Measurements from ENCODE around the gene PCDHA12.

- TF ChIP-seq CTCF (IDR thresholded peaks at IDR 0.05) (no peak), ZFX (IDR thresholded peaks at IDR 0.05; ENCODE audit: borderline replicate concordance) (no peak)
Observed at GRCh38 chr5:140883373-140883772, 8.3 kb downstream of the PCDHA12 start.
